Right atrium auricular region (tissue), 2 donors: Measurements from ENCODE around the gene SPEF2. TPM values are rescaled to one million over a fixed set of nuclear protein-coding genes. Genes with fewer than 3 reads are reported as not detected.

Source experiments
- DNase-seq: peaks from one replicate; pipeline ENCODE4 v3.0.0-alpha.2; 2019; ENCODE audit warnings: low spot score
- H3K27ac ChIP-seq, 2 donors: fragments of 200-600 bp; sonication (generic); 1 replicate in 1 of 2; 2 replicates in 1 of 2; pipeline ENCODE4 v1.5.1; 2016 to 2019
- H3K27me3 ChIP-seq, 2 donors: fragments of 200-600 bp; sonication (generic); one replicate each; pipeline versions ENCODE4 v1.5.1 to v1.6.0; 2017 to 2019
- H3K36me3 ChIP-seq: fragments of 200-600 bp; sonication (generic); one replicate; pipeline ENCODE4 v1.5.1; 2016
- H3K4me1 ChIP-seq, 2 donors: fragments of 200-600 bp; sonication (generic); one replicate each; pipeline versions ENCODE4 v1.5.1 to v1.6.0; 2017 to 2019
- H3K4me3 ChIP-seq, 2 donors: fragments of 200-600 bp; sonication (generic); 1 replicate in 1 of 2; 2 replicates in 1 of 2; pipeline ENCODE4 v1.5.1; 2017 to 2019; ENCODE audit warnings: mild to moderate bottlenecking in 1 of 2, moderate library complexity in 1 of 2
- H3K9me3 ChIP-seq, 2 donors: fragments of 200-600 bp; sonication (generic); one replicate each; pipeline ENCODE4 v1.5.1; 2019
- CTCF ChIP-seq, 2 donors: fragments of 200-600 bp; sonication (generic); IDR thresholded peaks; one replicate each; pipeline ENCODE4 v1.5.1; 2019; ENCODE audit warnings: antibody characterized with exemption in 2 of 2
- total RNA-seq, 2 donors: library from RNA; depleted of rRNA; stranded (reverse); fragments of >200 nt; gene quantifications; one replicate each; pipeline ENCODE4 v1.1.0, GENCODE V29; 2016

SPEF2 gene
- total RNA-seq, 2 donors from 2014 or later = 0.94 to 2.0 TPM

- no peak for TF ChIP-seq CTCF (IDR thresholded peaks at IDR 0.05)
- H3K4me3 ChIP-seq = no peak overlapping the region
- H3K4me1 ChIP-seq = no peaks in the 10 kb centered on the region
- H3K36me3 ChIP-seq = no peaks in the 10 kb centered on the region
- no peaks in the 10 kb centered on the region for H3K27me3 ChIP-seq
- DNase-seq = no peak
- H3K9me3 ChIP-seq = no peaks in the 10 kb centered on the region
- H3K27ac ChIP-seq = no peak overlapping the region
Observed at GRCh38 chr5:35745193-35745592, 127.5 kb downstream of the SPEF2 start.

DNA sequence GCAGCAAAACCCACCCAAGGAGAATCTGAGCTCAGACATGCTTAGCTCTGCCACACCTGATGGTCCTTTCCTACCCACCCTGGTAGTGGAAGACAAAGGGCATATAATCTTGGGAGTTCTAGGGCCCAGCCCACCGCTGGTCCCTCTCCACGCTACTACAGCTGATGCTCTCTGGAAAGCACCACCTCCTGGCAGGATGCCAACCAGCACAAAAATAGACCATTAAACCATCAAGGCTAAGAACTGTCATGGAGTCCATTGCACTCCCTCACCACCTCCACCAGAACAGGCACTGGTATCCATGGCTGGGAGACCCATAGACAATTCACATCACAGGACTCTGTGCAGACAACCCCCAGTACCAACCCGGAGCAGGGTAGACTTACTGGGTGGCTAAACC lies 128.0 kb downstream of the SPEF2 start:
- Histone ChIP-seq H3K4me1 (no peaks in the 10 kb centered on the region), H3K9me3 (no peaks in the 10 kb centered on the region), H3K27me3 (no peaks in the 10 kb centered on the region), H3K4me3 (no peak overlapping the region), H3K36me3 (no peaks in the 10 kb centered on the region), H3K27ac (no peak overlapping the region)
- no peak for TF ChIP-seq CTCF (IDR thresholded peaks at IDR 0.05)
- no peak for DNase-seq

GRCh38 chr5:35752012-35752411 lies 134.3 kb downstream of the SPEF2 start:
- no peak overlapping the region for H3K27ac ChIP-seq
- H3K9me3 ChIP-seq = no peaks in the 10 kb centered on the region
- H3K36me3 ChIP-seq = no peaks in the 10 kb centered on the region
- DNase-seq = no peak
- no peak for TF ChIP-seq CTCF (IDR thresholded peaks at IDR 0.05)
- no peaks in the 10 kb centered on the region for H3K4me1 ChIP-seq
- H3K27me3 ChIP-seq = no peaks in the 10 kb centered on the region
- H3K4me3 ChIP-seq = no peak overlapping the region

DNA sequence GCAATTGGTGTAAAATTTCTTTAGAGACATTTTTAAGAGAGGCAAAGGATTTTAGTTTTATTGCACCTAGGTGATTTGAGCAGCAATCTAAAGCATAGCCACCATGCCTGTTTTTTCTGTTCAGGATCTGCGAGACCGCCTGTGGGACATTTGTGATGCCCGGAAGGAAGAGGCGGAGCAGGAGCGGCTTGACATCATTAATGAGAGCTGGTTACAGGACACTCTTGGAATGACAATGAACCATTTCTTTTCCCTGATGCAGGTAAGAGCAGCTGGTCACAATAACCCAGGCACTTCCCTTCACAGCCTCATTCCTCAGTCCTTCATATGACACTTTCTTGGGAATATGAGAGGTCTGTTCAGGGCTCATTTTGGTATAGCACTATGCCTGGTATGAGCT lies 135.8 kb downstream of the SPEF2 start:
- no peaks in the 10 kb centered on the region for H3K9me3 ChIP-seq
- DNase-seq = no peak
- no peak for TF ChIP-seq CTCF (IDR thresholded peaks at IDR 0.05)
- H3K27me3 ChIP-seq = no peaks in the 10 kb centered on the region
- no peak overlapping the region for H3K4me3 ChIP-seq
- H3K4me1 ChIP-seq = no peaks in the 10 kb centered on the region
- H3K27ac ChIP-seq = no peak overlapping the region
- H3K36me3 ChIP-seq = no peaks in the 10 kb centered on the region

GRCh38 chr5:35754481-35754880 lies 136.8 kb downstream of the SPEF2 start:
- H3K4me3 ChIP-seq = no peak overlapping the region
- H3K36me3 ChIP-seq = no peaks in the 10 kb centered on the region
- no peaks in the 10 kb centered on the region for H3K27me3 ChIP-seq
- TF ChIP-seq CTCF (IDR thresholded peaks at IDR 0.05) = no peak
- no peak overlapping the region for H3K27ac ChIP-seq
- no peak for DNase-seq
- no peaks in the 10 kb centered on the region for H3K4me1 ChIP-seq
- H3K9me3 ChIP-seq = no peaks in the 10 kb centered on the region

DNA sequence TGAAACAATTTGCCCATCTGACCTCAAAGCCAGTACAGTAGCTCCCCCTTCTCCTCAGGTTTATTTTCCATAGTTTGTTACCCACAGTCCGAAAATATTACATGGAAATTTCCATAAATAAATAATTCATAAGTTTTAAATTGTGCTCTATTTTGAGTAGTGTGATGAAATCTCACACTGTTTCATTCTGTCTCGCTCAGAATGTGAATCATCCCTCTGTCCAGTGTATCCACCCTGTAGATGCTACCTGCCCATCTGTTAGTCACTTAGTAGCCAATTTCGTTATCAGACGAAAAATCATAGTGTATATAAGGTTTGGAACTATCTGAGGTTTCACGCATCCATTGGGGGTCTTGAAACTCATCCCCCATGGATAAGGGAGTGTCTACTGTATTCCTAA lies 138.3 kb downstream of the SPEF2 start:
- Histone ChIP-seq H3K4me1 (no peaks in the 10 kb centered on the region), H3K36me3 (no peaks in the 10 kb centered on the region), H3K9me3 (no peaks in the 10 kb centered on the region), H3K27ac (no peak overlapping the region), H3K4me3 (no peak overlapping the region), H3K27me3 (no peaks in the 10 kb centered on the region)
- no peak for TF ChIP-seq CTCF (IDR thresholded peaks at IDR 0.05)
- DNase-seq = no peak
